ENCODE measurements around the gene FBXW4. TPM values are rescaled to one million over a fixed set of nuclear protein-coding genes. Genes with fewer than 3 reads are reported as not detected.

FBXW4 gene
- total and polyA plus RNA-seq, 7 experiments from 2014 or later: 6.1 to 105 (median 73.2) TPM

DNA sequence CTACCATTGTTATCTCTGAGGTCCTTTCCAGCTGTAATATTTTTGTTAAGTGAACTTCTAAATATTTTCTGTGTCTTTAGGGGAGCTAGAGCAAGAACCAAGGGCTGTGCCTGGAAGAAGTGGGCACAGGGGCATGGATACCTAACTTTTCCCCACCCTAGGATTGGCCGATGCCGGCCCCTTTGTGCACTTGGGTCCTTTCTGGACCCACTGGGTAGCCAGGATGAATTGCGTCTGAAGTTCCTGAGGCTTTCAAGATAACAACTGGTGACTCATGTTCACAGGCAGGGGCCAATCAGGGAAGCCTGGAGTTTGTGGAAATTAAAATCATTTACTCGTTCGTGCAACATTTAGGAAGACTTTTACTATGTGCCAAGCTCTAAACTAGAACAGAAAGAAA is 106.1 kb downstream of the FBXW4 start:
- DNase-seq (no peak), ATAC-seq (no peak)
- no peaks in the 10 kb centered on the region for H3K27me3 ChIP-seq (ENCODE audit: control insufficient read depth in 2 of 2, insufficient read depth in 2 of 2, low read length in 2 of 2)
- POLR2A ChIA-PET: interaction anchor here (1.3 to 1.4 kb wide), 2 partner anchors 12 to 914 kb away, joined by 3 read pairs; partner anchors contain the start of gene ACTR1A
- peaks cover 14 to 16% of the 10 kb centered on the region in 2 donors for H3K4me1 ChIP-seq (ENCODE audit: control insufficient read depth in 2 of 2, insufficient read depth in 2 of 2, low read length in 2 of 2)
- H3K9me3 ChIP-seq (ENCODE audit: control insufficient read depth in 2 of 3, low read length in 3 of 3): no peaks in the 10 kb centered on the region
- intact Hi-C loops (cut with micrococcal nuclease): loop anchor here (1.0 to 5.0 kb wide), 6 partner anchors 19 to 1052 kb away; partner anchors contain the start of genes ACTR1A (in 1 of the 2), HIF1AN (in 1 of the 2), NPM3 (in 1 of the 2) and SUFU (in 1 of the 2)
- peak overlapping the region; percentile 69 for H3K27ac ChIP-seq (ENCODE audit: low read depth, low read length)
- Mint-ChIP-seq H3K27me3 (no peaks in the 10 kb centered on the region), H3K27ac (peak overlapping the region in 3 of 9 donors; percentile 38 to 71 (median 58)), H3K36me3 (peaks cover 0 to 10% (median 3%) of the 10 kb centered on the region in 5 donors), H3K4me1 (peaks cover 16 to 37% (median 27%) of the 10 kb centered on the region in 7 donors), H3K4me3 (peak overlapping the region; percentile 27 to 97 (median 94)), H3K9me3 (peaks cover 0 to 2% (median 0%) of the 10 kb centered on the region in 11 donors)
- CTCF ChIA-PET: interaction anchor here (0.6 kb wide), 1 partner anchor 1243 kb away, joined by 4 read pairs; no protein-coding TSS in a partner anchor
- peak overlapping the region; percentile 77 for H3K4me3 ChIP-seq (ENCODE audit: low read length)
- H3K36me3 ChIP-seq (ENCODE audit: control insufficient read depth in 2 of 3, insufficient read depth in 3 of 3, low read length in 3 of 3): peaks cover 0 to 18% (median 0%) of the 10 kb centered on the region in 3 experiments

DNA sequence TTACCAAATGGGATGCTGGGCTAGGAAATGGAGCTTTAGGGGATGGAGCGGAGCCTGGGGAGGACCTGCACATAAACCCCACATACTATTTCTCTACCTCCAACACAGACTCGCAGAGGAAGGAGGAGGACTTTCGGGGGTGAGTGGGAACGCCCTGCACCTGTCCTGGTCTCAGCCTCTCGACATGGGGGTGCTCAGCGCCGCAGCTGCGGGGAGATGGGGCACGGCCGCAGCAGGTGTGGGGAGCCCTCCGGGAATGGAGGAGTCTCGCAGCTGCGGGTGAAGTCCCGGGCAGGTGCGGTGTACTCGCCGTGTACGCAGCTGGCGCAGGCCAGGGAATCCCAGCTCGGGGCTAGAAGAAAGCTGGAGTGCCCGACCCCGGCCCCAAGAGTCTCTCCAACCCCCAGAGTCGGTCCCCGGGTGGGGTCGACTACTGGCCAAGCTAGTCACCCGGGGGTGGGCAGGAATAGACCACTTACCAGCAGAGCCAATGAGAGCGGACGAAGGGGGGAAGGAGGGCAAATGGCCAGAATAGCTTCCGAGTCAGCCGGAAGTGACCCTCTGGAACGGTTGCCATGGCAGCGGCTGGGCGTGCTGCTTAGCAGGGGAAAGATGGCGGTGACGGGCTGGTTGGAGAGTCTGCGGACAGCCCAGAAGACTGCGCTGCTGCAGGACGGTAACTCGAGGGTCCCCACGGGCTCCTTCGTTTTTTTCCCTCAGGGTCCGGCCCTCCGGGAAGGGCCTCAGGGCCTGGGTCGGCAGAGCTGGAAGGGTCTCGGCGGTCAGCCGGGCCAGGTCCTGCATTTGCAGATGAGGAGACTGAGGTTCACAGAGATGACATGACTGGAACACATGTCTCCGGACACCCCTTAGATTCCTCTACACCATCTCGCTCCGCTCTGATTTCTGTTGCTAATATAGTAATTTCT is 107.0 kb downstream of the FBXW4 start, which contains the start of the genes DPCD and POLL:
DPCD (plus strand) TSS at position 597 of the 929 bp plus-strand sequence; CDS start at position 613, 16 bp downstream.
POLL (minus strand) TSS at position 533 of the 929 bp plus-strand sequence. CDS start 897 bp downstream, outside the sequence.
- H3K9me3 Mint-ChIP-seq: peaks cover 0 to 2% (median 0%) of the 10 kb centered on the region in 11 donors
- peak; percentile 94 for ATAC-seq
- peak within 1 kb of the TSS; percentile 77 for H3K4me3 ChIP-seq (ENCODE audit: low read length)
- no peaks in the 10 kb centered on the region for H3K27me3 Mint-ChIP-seq
- peak within 1 kb of the TSS; percentile 69 for H3K27ac ChIP-seq (ENCODE audit: low read depth, low read length)
- H3K4me1 ChIP-seq (ENCODE audit: control insufficient read depth in 2 of 2, insufficient read depth in 2 of 2, low read length in 2 of 2): peaks cover 14 to 16% of the 10 kb centered on the region in 2 donors
- ChIA-PET POLR2A (interaction anchor here (0.8 to 1.4 kb wide), 6 partner anchors 10 to 915 kb away, joined by 3 read pairs; partner anchors contain the start of genes ACTR1A and FBXW4), CTCF (interaction anchor here (0.5 to 1.4 kb wide), 3 partner anchors 17 to 1242 kb away, joined by 3 to 5 read pairs (median 4); no protein-coding TSS in a partner anchor)
- DNase-seq: peak; percentile 73 to 89 (median 81)
- peaks cover 0 to 18% (median 3%) of the 10 kb centered on the region in 5 donors for H3K36me3 Mint-ChIP-seq
- H3K9me3 ChIP-seq (ENCODE audit: control insufficient read depth in 2 of 3, low read length in 3 of 3): no peaks in the 10 kb centered on the region
- peaks cover 0 to 27% (median 0%) of the 10 kb centered on the region in 3 experiments for H3K36me3 ChIP-seq (ENCODE audit: control insufficient read depth in 2 of 3, insufficient read depth in 3 of 3, low read length in 3 of 3)
- peaks cover 16 to 37% (median 32%) of the 10 kb centered on the region in 7 donors for H3K4me1 Mint-ChIP-seq
- intact Hi-C loops (cut with micrococcal nuclease): loop anchor here (1.0 to 5.0 kb wide), 6 partner anchors 18 to 1051 kb away; partner anchors contain the start of genes ACTR1A (in 1 of the 2), HIF1AN (in 1 of the 2), NPM3 (in 1 of the 2) and SUFU (in 1 of the 2)
- H3K27me3 ChIP-seq (ENCODE audit: control insufficient read depth in 2 of 2, insufficient read depth in 2 of 2, low read length in 2 of 2): no peaks in the 10 kb centered on the region
- H3K27ac Mint-ChIP-seq: peak within 1 kb of the TSS; percentile 71 to 94 (median 89)
- peak within 1 kb of the TSS; percentile 92 to 97 (median 95) for H3K4me3 Mint-ChIP-seq

DNA sequence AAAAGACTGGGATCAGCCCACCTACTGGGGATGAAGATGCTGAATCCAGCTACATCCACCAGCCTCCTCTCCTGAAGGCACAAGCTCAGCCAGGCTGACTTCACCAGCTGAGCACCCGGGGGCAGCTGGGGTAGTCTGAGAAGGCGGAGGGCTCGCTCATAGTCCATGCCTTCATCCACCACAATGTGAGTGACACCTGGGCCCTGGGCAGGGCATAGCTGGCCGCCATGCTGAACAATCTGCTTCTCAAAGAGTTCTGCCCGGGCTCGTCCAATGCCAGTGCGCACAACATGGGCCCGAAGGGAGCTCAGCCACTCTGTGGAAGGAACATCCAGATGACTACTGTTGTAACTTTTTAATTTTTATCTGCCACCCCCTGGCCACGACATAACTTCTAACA is 109.1 kb downstream of the FBXW4 start:
- ChIA-PET POLR2A (no interaction called here), CTCF (interaction anchor here (0.6 kb wide), 1 partner anchor 485 kb away, joined by 3 read pairs; no protein-coding TSS in a partner anchor)
- no peak overlapping the region for H3K4me3 ChIP-seq (ENCODE audit: low read length)
- no peaks in the 10 kb centered on the region for H3K27me3 ChIP-seq (ENCODE audit: control insufficient read depth in 2 of 2, insufficient read depth in 2 of 2, low read length in 2 of 2)
- H3K4me3 Mint-ChIP-seq: peak overlapping the region in 4 of 10 donors; percentile 0 to 95 (median 48)
- no peak for DNase-seq
- intact Hi-C loops (cut with micrococcal nuclease): loop anchor here in 1 of 2 donors (5.0 kb wide), 1 partner anchor 1049 kb away; the partner anchor contains the start of gene HIF1AN
- H3K36me3 ChIP-seq (ENCODE audit: control insufficient read depth in 2 of 3, insufficient read depth in 3 of 3, low read length in 3 of 3): peaks cover 0 to 46% (median 0%) of the 10 kb centered on the region in 3 experiments
- no peak overlapping the region for H3K27ac Mint-ChIP-seq
- H3K4me1 ChIP-seq (ENCODE audit: control insufficient read depth in 2 of 2, insufficient read depth in 2 of 2, low read length in 2 of 2): peaks cover 14 to 16% of the 10 kb centered on the region in 2 donors
- H3K27ac ChIP-seq (ENCODE audit: low read depth, low read length): no peak overlapping the region
- peaks cover 0 to 22% (median 4%) of the 10 kb centered on the region in 5 donors for H3K36me3 Mint-ChIP-seq
- no peak for ATAC-seq
- H3K9me3 ChIP-seq (ENCODE audit: control insufficient read depth in 2 of 3, low read length in 3 of 3): no peaks in the 10 kb centered on the region
- peaks cover 0 to 2% (median 0%) of the 10 kb centered on the region in 11 donors for H3K9me3 Mint-ChIP-seq
- H3K27me3 Mint-ChIP-seq: no peaks in the 10 kb centered on the region
- peaks cover 16 to 37% (median 32%) of the 10 kb centered on the region in 7 donors for H3K4me1 Mint-ChIP-seq

DNA sequence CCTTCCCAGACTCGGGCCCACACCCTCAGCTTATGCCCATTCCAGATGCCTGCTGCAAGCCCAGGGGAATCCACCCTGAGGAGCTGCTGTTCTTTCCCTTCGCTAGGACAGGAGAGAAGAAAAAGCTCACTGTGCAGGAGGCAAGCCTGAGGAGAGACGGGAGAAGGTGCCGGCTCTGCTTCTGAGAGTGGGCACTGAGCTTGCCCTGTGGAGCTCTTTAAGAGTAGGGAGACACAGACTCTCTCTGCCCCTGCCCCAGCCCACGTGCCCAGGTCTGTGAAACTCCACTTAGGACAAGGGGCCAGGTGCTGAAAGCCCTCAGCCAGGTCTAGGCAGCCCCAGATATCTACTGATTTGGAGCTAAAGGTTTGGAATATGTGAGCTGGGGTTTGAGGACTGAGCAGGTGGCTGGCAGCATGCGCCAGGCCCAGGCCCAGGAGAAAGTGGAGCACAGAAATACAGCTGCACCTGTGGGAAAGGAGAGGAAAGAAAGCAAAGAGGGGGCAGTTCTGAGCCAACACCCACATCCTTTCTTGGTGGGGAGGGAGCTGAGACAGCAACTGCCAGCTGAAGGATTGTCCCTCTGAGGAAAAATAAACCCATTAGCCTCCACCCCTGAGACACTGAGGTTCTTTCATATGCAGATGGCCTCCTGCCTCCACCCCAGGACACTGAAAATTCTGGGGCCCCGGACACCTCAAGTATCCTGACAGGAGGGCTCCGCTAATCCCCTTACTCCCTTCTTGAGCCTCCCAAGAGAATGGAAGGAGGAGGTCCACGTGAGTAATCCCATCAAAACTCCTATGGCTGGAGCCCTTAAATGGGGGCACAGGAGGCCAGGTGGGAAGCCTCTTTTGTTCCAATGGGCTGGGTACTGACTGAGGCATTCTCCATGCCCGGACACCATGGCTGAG is 114.2 kb downstream of the FBXW4 start:
- Mint-ChIP-seq H3K36me3 (peaks cover 0 to 26% (median 3%) of the 10 kb centered on the region in 5 donors), H3K4me1 (peaks cover 0 to 11% (median 8%) of the 10 kb centered on the region in 7 donors), H3K27ac (peak overlapping the region in 2 of 9 donors; percentile 22 to 41), H3K9me3 (no peaks in the 10 kb centered on the region), H3K27me3 (no peaks in the 10 kb centered on the region), H3K4me3 (no peak overlapping the region)
- ChIA-PET POLR2A (interaction anchor here (1.7 kb wide), 1 partner anchor 227 kb away, joined by 3 read pairs; the partner anchor contains the start of gene BTRC), CTCF (interaction anchor here (0.6 to 2.8 kb wide), 3 partner anchors 9 to 368 kb away, joined by 3 to 14 read pairs (median 3); no protein-coding TSS in a partner anchor)
- Histone ChIP-seq H3K4me3 (ENCODE audit: low read length) (no peak overlapping the region), H3K4me1 (ENCODE audit: control insufficient read depth in 2 of 2, insufficient read depth in 2 of 2, low read length in 2 of 2) (no peaks in the 10 kb centered on the region), H3K36me3 (ENCODE audit: control insufficient read depth in 2 of 3, insufficient read depth in 3 of 3, low read length in 3 of 3) (peaks cover 0 to 83% (median 0%) of the 10 kb centered on the region in 3 experiments), H3K27me3 (ENCODE audit: control insufficient read depth in 2 of 2, insufficient read depth in 2 of 2, low read length in 2 of 2) (no peaks in the 10 kb centered on the region), H3K9me3 (ENCODE audit: control insufficient read depth in 2 of 3, low read length in 3 of 3) (no peaks in the 10 kb centered on the region), H3K27ac (ENCODE audit: low read depth, low read length) (no peak overlapping the region)
- ATAC-seq (no peak), DNase-seq (no peak)
- intact Hi-C loops (cut with micrococcal nuclease): no loop called here

DNA sequence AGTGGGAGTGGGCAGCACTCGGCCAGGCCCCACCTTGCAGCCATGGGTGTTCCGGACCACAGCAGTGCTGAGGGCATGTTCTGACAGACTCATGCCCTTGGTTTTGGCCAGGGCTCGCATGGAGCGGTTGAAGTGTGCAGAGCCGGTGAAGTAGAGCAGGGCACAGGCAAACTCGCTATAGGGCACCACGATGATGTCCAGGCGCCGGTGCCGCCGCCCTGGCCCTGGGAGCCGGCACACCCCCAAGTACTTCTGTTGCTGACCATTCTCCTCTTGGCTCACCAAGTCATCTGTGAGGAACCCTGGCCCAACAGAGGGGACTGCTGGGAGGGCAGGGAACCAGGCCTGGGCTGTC is 115.5 kb downstream of the FBXW4 start:
- Histone ChIP-seq H3K4me3 (ENCODE audit: low read length) (no peak overlapping the region), H3K9me3 (ENCODE audit: control insufficient read depth in 2 of 3, low read length in 3 of 3) (no peaks in the 10 kb centered on the region), H3K36me3 (ENCODE audit: control insufficient read depth in 2 of 3, insufficient read depth in 3 of 3, low read length in 3 of 3) (peaks cover 0 to 74% (median 0%) of the 10 kb centered on the region in 3 experiments), H3K27ac (ENCODE audit: low read depth, low read length) (no peak overlapping the region), H3K27me3 (ENCODE audit: control insufficient read depth in 2 of 2, insufficient read depth in 2 of 2, low read length in 2 of 2) (no peaks in the 10 kb centered on the region), H3K4me1 (ENCODE audit: control insufficient read depth in 2 of 2, insufficient read depth in 2 of 2, low read length in 2 of 2) (no peaks in the 10 kb centered on the region)
- ATAC-seq (no peak), DNase-seq (no peak)
- Mint-ChIP-seq H3K4me3 (no peak overlapping the region), H3K27ac (no peak overlapping the region), H3K4me1 (peaks cover 0 to 9% (median 3%) of the 10 kb centered on the region in 7 donors), H3K27me3 (no peaks in the 10 kb centered on the region), H3K9me3 (no peaks in the 10 kb centered on the region), H3K36me3 (peaks cover 0 to 19% (median 3%) of the 10 kb centered on the region in 5 donors)
- ChIA-PET CTCF (interaction anchor here (2.8 kb wide), 1 partner anchor 8 kb away, joined by 14 read pairs; no protein-coding TSS in a partner anchor), POLR2A (interaction anchor here (1.7 kb wide), 1 partner anchor 226 kb away, joined by 3 read pairs; the partner anchor contains the start of gene BTRC)
- intact Hi-C loops (cut with micrococcal nuclease): no loop called here
